ENCODE measurements around the gene B3GNT5.

Gene B3GNT5

GRCh38 chr3:183299976-183300375, 46.9 kb downstream of the B3GNT5 start:
- peak overlapping the region; percentile 74 for H4K91ac ChIP-seq (ENCODE audit: low read length)
- peak overlapping the region; percentile 92 for H3K27ac ChIP-seq (ENCODE audit: low read length, poor library complexity, severe bottlenecking)
- H3K9me3 ChIP-seq (ENCODE audit: control insufficient read depth, low read length), result no peaks in the 10 kb centered on the region
- no peaks in the 10 kb centered on the region for H3K79me1 ChIP-seq (replicated peaks; ENCODE audit: low read length, poor library complexity, severe bottlenecking)
- no peak overlapping the region for H3K4me2 ChIP-seq (ENCODE audit: low read length, poor library complexity, severe bottlenecking)
- H3K14ac ChIP-seq (ENCODE audit: low read length in 2 of 2), result no peak overlapping the region
- no peak overlapping the region for H2BK5ac ChIP-seq (ENCODE audit: low read depth, low read length, poor library complexity, severe bottlenecking)
- no peak overlapping the region for H2AFZ ChIP-seq (ENCODE audit: low read depth, low read length)
- H3K4me3 ChIP-seq (ENCODE audit: insufficient read depth in 1 of 2, low read depth in 1 of 2, low read length in 2 of 2), result no peak overlapping the region
- no peaks in the 10 kb centered on the region for H3K36me3 ChIP-seq (ENCODE audit: control insufficient read depth in 1 of 2, insufficient read depth in 2 of 2, low read depth in 1 of 2, low read length in 2 of 2)
- no peak overlapping the region for H4K8ac ChIP-seq (ENCODE audit: low read length)
- H2BK120ac ChIP-seq (ENCODE audit: low read depth, low read length), result peak overlapping the region; percentile 6
- peak overlapping the region in 1 of 2 experiments; percentile 14 for H3K18ac ChIP-seq (ENCODE audit: low read depth in 1 of 2, low read length in 2 of 2)
- H3K4ac ChIP-seq (ENCODE audit: low read depth in 1 of 2, low read length in 2 of 2), result peak overlapping the region in 1 of 2 experiments; percentile 8
- 95% methylated on average over 4 of the region's 4 CpGs for WGBS
- H2AK5ac ChIP-seq (ENCODE audit: low read length, severe bottlenecking), result peak overlapping the region; percentile 24
- H2BK12ac ChIP-seq (ENCODE audit: low read length in 2 of 2), result peak overlapping the region in 1 of 2 experiments; percentile 2
- peak overlapping the region; percentile 75 for H2BK15ac ChIP-seq (ENCODE audit: low read depth, poor library complexity, severe bottlenecking)
- H3K9ac ChIP-seq (ENCODE audit: low read length), result no peak overlapping the region
- DNase-seq, result no peak
- peaks cover 25% of the 10 kb centered on the region for H3K4me1 ChIP-seq (ENCODE audit: control insufficient read depth, insufficient read depth, low read depth, low read length)
- no peak overlapping the region for H3K23ac ChIP-seq (ENCODE audit: low read length in 2 of 2)
- H3K27me3 ChIP-seq (ENCODE audit: control insufficient read depth in 1 of 2, insufficient read depth in 1 of 2, low read length in 2 of 2), result peaks cover 0 to 4% of the 10 kb centered on the region in 2 experiments

- Histone ChIP-seq H2BK120ac (ENCODE audit: low read depth, low read length) (no peak overlapping the region), H3K9me3 (ENCODE audit: control insufficient read depth, low read length) (no peaks in the 10 kb centered on the region), H3K4me1 (ENCODE audit: control insufficient read depth, insufficient read depth, low read depth, low read length) (peaks cover 23% of the 10 kb centered on the region), H3K4ac (ENCODE audit: low read depth in 1 of 2, low read length in 2 of 2) (no peak overlapping the region), H3K18ac (ENCODE audit: low read depth in 1 of 2, low read length in 2 of 2) (peak overlapping the region in 1 of 2 experiments; percentile 57), H3K4me3 (ENCODE audit: insufficient read depth in 1 of 2, low read depth in 1 of 2, low read length in 2 of 2) (no peak overlapping the region), H3K79me1 (replicated peaks; ENCODE audit: low read length, poor library complexity, severe bottlenecking) (no peaks in the 10 kb centered on the region), H3K14ac (ENCODE audit: low read length in 2 of 2) (no peak overlapping the region), H2AFZ (ENCODE audit: low read depth, low read length) (no peak overlapping the region), H4K91ac (ENCODE audit: low read length) (no peak overlapping the region), H2AK5ac (ENCODE audit: low read length, severe bottlenecking) (no peak overlapping the region), H3K36me3 (ENCODE audit: control insufficient read depth in 1 of 2, insufficient read depth in 2 of 2, low read depth in 1 of 2, low read length in 2 of 2) (no peaks in the 10 kb centered on the region), H2BK15ac (ENCODE audit: low read depth, poor library complexity, severe bottlenecking) (no peak overlapping the region), H3K27ac (ENCODE audit: low read length, poor library complexity, severe bottlenecking) (peak overlapping the region; percentile 2), H2BK12ac (ENCODE audit: low read length in 2 of 2) (no peak overlapping the region), H3K23ac (ENCODE audit: low read length in 2 of 2) (no peak overlapping the region), H3K27me3 (ENCODE audit: control insufficient read depth in 1 of 2, insufficient read depth in 1 of 2, low read length in 2 of 2) (peaks cover 0 to 4% of the 10 kb centered on the region in 2 experiments), H2BK5ac (ENCODE audit: low read depth, low read length, poor library complexity, severe bottlenecking) (no peak overlapping the region), H4K8ac (ENCODE audit: low read length) (no peak overlapping the region), H3K4me2 (ENCODE audit: low read length, poor library complexity, severe bottlenecking) (no peak overlapping the region), H3K9ac (ENCODE audit: low read length) (no peak overlapping the region)
- peak; percentile 44 for DNase-seq
- WGBS, result 65% methylated on average over 6 of the region's 6 CpGs
Measured at GRCh38 chr3:183300996-183301562, 48.0 kb downstream of the B3GNT5 start.

GRCh38 chr3:183301937-183302580, 49.0 kb downstream of the B3GNT5 start:
- 71% methylated on average over 8 of the region's 8 CpGs for WGBS
- H2BK5ac ChIP-seq (ENCODE audit: low read depth, low read length, poor library complexity, severe bottlenecking), result no peak overlapping the region
- no peak overlapping the region for H3K27ac ChIP-seq (ENCODE audit: low read length, poor library complexity, severe bottlenecking)
- no peaks in the 10 kb centered on the region for H3K36me3 ChIP-seq (ENCODE audit: control insufficient read depth in 1 of 2, insufficient read depth in 2 of 2, low read depth in 1 of 2, low read length in 2 of 2)
- no peak overlapping the region for H3K4ac ChIP-seq (ENCODE audit: low read depth in 1 of 2, low read length in 2 of 2)
- H2AFZ ChIP-seq (ENCODE audit: low read depth, low read length), result no peak overlapping the region
- peak overlapping the region in 1 of 2 experiments; percentile 38 for H3K23ac ChIP-seq (ENCODE audit: low read length in 2 of 2)
- peak overlapping the region in 1 of 2 experiments; percentile 58 for H2BK12ac ChIP-seq (ENCODE audit: low read length in 2 of 2)
- H2BK15ac ChIP-seq (ENCODE audit: low read depth, poor library complexity, severe bottlenecking), result no peak overlapping the region
- H3K4me1 ChIP-seq (ENCODE audit: control insufficient read depth, insufficient read depth, low read depth, low read length), result peaks cover 24% of the 10 kb centered on the region
- DNase-seq, result peak; percentile 43
- no peak overlapping the region for H4K91ac ChIP-seq (ENCODE audit: low read length)
- peak overlapping the region; percentile 74 for H2AK5ac ChIP-seq (ENCODE audit: low read length, severe bottlenecking)
- peaks cover 0 to 4% of the 10 kb centered on the region in 2 experiments for H3K27me3 ChIP-seq (ENCODE audit: control insufficient read depth in 1 of 2, insufficient read depth in 1 of 2, low read length in 2 of 2)
- peak overlapping the region; percentile 63 to 83 for H3K18ac ChIP-seq (ENCODE audit: low read depth in 1 of 2, low read length in 2 of 2)
- H3K14ac ChIP-seq (ENCODE audit: low read length in 2 of 2), result no peak overlapping the region
- H4K8ac ChIP-seq (ENCODE audit: low read length), result no peak overlapping the region
- no peak overlapping the region for H3K4me3 ChIP-seq (ENCODE audit: insufficient read depth in 1 of 2, low read depth in 1 of 2, low read length in 2 of 2)
- no peak overlapping the region for H2BK120ac ChIP-seq (ENCODE audit: low read depth, low read length)
- H3K9me3 ChIP-seq (ENCODE audit: control insufficient read depth, low read length), result no peaks in the 10 kb centered on the region
- H3K4me2 ChIP-seq (ENCODE audit: low read length, poor library complexity, severe bottlenecking), result no peak overlapping the region
- no peaks in the 10 kb centered on the region for H3K79me1 ChIP-seq (replicated peaks; ENCODE audit: low read length, poor library complexity, severe bottlenecking)
- no peak overlapping the region for H3K9ac ChIP-seq (ENCODE audit: low read length)

GRCh38 chr3:183303690-183304089, 50.6 kb downstream of the B3GNT5 start:
- no peak for DNase-seq
- H2BK5ac ChIP-seq (ENCODE audit: low read depth, low read length, poor library complexity, severe bottlenecking), result no peak overlapping the region
- H3K4me1 ChIP-seq (ENCODE audit: control insufficient read depth, insufficient read depth, low read depth, low read length), result peaks cover 26% of the 10 kb centered on the region
- no peak overlapping the region for H4K91ac ChIP-seq (ENCODE audit: low read length)
- H2AFZ ChIP-seq (ENCODE audit: low read depth, low read length), result no peak overlapping the region
- peaks cover 0 to 4% of the 10 kb centered on the region in 2 experiments for H3K27me3 ChIP-seq (ENCODE audit: control insufficient read depth in 1 of 2, insufficient read depth in 1 of 2, low read length in 2 of 2)
- no peak overlapping the region for H4K8ac ChIP-seq (ENCODE audit: low read length)
- H3K4ac ChIP-seq (ENCODE audit: low read depth in 1 of 2, low read length in 2 of 2), result no peak overlapping the region
- no peak overlapping the region for H2BK15ac ChIP-seq (ENCODE audit: low read depth, poor library complexity, severe bottlenecking)
- peak overlapping the region; percentile 65 for H2AK5ac ChIP-seq (ENCODE audit: low read length, severe bottlenecking)
- no peak overlapping the region for H3K4me2 ChIP-seq (ENCODE audit: low read length, poor library complexity, severe bottlenecking)
- H2BK120ac ChIP-seq (ENCODE audit: low read depth, low read length), result no peak overlapping the region
- peak overlapping the region in 1 of 2 experiments; percentile 55 for H2BK12ac ChIP-seq (ENCODE audit: low read length in 2 of 2)
- H3K27ac ChIP-seq (ENCODE audit: low read length, poor library complexity, severe bottlenecking), result no peak overlapping the region
- H3K79me1 ChIP-seq (replicated peaks; ENCODE audit: low read length, poor library complexity, severe bottlenecking), result no peaks in the 10 kb centered on the region
- no peak overlapping the region for H3K9ac ChIP-seq (ENCODE audit: low read length)
- H3K4me3 ChIP-seq (ENCODE audit: insufficient read depth in 1 of 2, low read depth in 1 of 2, low read length in 2 of 2), result no peak overlapping the region
- no peak overlapping the region for H3K14ac ChIP-seq (ENCODE audit: low read length in 2 of 2)
- no peak overlapping the region for H3K18ac ChIP-seq (ENCODE audit: low read depth in 1 of 2, low read length in 2 of 2)
- no peaks in the 10 kb centered on the region for H3K36me3 ChIP-seq (ENCODE audit: control insufficient read depth in 1 of 2, insufficient read depth in 2 of 2, low read depth in 1 of 2, low read length in 2 of 2)
- no peak overlapping the region for H3K23ac ChIP-seq (ENCODE audit: low read length in 2 of 2)
- H3K9me3 ChIP-seq (ENCODE audit: control insufficient read depth, low read length), result no peaks in the 10 kb centered on the region
- over 99% methylated on average over 2 of the region's 2 CpGs for WGBS

Measured in mesenchymal stem cell (in vitro differentiated cells and primary cell).